Measurements from ENCODE around the gene MAP2. TPM values are rescaled to one million over a fixed set of nuclear protein-coding genes. Genes with fewer than 3 reads are reported as not detected.

MAP2 gene
- total RNA-seq, 2 donors from 2014 or later = 0.31 to 0.97 TPM

DNA sequence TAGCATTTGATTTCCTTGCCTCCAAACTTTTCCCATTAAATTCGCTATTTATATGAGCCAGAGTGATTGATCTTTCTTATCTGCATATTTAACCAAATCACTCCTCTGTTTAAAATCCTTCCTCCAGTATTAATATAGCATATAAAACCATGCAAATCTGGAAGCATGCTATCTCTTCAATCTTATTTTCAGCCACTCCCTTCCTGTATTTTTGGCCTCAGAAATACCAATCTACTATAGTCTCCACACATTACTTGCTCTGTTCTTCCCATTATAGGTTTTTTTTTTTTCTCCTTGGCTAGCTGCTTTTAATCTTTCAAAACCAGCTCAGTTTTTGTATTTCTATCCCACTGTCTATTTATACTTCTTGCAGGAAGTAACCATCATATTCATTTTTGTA, 19.1 kb downstream of the MAP2 start:
- ATAC-seq (replicated peaks in 1 of 2) (no peak), DNase-seq (no peak)
- Mint-ChIP-seq H3K4me1 (ENCODE audit: low read depth) (no peaks in the 10 kb centered on the region), H3K27me3 (ENCODE audit: low read depth) (no peaks in the 10 kb centered on the region), H3K36me3 (ENCODE audit: insufficient read depth in 2 of 2) (no peaks in the 10 kb centered on the region), H3K27ac (no peak overlapping the region), H3K9me3 (no peaks in the 10 kb centered on the region), H3K4me3 (no peak overlapping the region)

DNA sequence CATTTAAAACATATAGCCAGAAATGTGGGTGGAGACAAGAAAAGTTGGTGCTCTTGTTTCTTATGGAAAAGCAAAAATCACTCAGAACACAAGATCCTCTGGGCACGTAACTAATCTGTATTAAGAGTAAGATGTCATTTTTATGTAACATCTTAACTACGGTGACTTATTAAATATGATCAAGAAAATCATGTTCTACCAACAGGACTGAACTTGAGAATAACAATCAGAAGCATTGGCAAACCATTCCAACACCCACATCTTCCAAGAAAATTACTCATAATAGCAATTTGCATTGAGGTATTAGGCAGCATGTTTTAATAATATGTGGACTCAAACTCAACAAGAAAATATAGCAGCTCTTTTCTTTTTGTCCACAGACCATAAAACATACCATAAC, 21.6 kb downstream of the MAP2 start:
- no peaks in the 10 kb centered on the region for H3K9me3 Mint-ChIP-seq
- H3K27ac Mint-ChIP-seq = no peak overlapping the region
- DNase-seq (no peak), ATAC-seq (replicated peaks in 1 of 2) (no peak)
- H3K27me3 Mint-ChIP-seq (ENCODE audit: low read depth) = no peaks in the 10 kb centered on the region
- H3K4me1 Mint-ChIP-seq (ENCODE audit: low read depth) = no peaks in the 10 kb centered on the region
- no peaks in the 10 kb centered on the region for H3K36me3 Mint-ChIP-seq (ENCODE audit: insufficient read depth in 2 of 2)
- no peak overlapping the region for H3K4me3 Mint-ChIP-seq

GRCh38 chr2:209451209-209451834, 27.5 kb downstream of the MAP2 start:
- no peak overlapping the region for H3K4me3 Mint-ChIP-seq
- no peaks in the 10 kb centered on the region for H3K27me3 Mint-ChIP-seq (ENCODE audit: low read depth)
- H3K9me3 Mint-ChIP-seq = no peaks in the 10 kb centered on the region

DNA sequence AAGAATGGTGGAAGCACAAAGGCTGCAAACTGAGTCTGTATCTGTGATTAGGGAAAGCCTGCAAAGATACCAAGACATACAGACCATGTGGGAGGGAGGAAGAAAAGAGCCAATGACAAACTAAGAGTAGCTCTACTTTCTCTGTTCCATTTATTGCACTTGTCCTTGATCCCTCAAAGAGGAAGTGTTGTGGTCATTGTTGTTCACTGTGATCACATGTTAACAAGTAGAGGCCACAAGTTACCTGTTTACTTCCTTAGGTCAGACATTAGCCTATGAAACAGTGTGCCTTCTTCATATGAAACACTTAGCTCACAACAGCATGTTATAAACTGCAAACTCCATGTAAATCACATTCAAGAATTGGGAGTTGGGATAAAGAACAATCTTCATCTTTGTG, 32.6 kb downstream of the MAP2 start:
- Mint-ChIP-seq H3K4me1 (ENCODE audit: low read depth) (no peaks in the 10 kb centered on the region), H3K9me3 (no peaks in the 10 kb centered on the region), H3K4me3 (no peak overlapping the region), H3K27ac (no peak overlapping the region), H3K36me3 (ENCODE audit: insufficient read depth in 2 of 2) (no peaks in the 10 kb centered on the region), H3K27me3 (ENCODE audit: low read depth) (no peaks in the 10 kb centered on the region)
- no peak for DNase-seq
- ATAC-seq (replicated peaks in 1 of 2) = no peak

More at GRCh38 chr2:209451209-209451834, 27.5 kb downstream of the MAP2 start:
- Mint-ChIP-seq H3K4me1 (ENCODE audit: low read depth) (no peaks in the 10 kb centered on the region), H3K36me3 (ENCODE audit: insufficient read depth in 2 of 2) (no peaks in the 10 kb centered on the region), H3K27ac (no peak overlapping the region)
- no peak for DNase-seq
- no peak for ATAC-seq (replicated peaks in 1 of 2)

GRCh38 chr2:209458008-209458979, 34.4 kb downstream of the MAP2 start:
- Mint-ChIP-seq H3K36me3 (ENCODE audit: insufficient read depth in 2 of 2) (no peaks in the 10 kb centered on the region), H3K27me3 (ENCODE audit: low read depth) (no peaks in the 10 kb centered on the region), H3K4me3 (no peak overlapping the region), H3K27ac (no peak overlapping the region), H3K4me1 (ENCODE audit: low read depth) (no peaks in the 10 kb centered on the region), H3K9me3 (no peaks in the 10 kb centered on the region)
- ATAC-seq (replicated peaks in 1 of 2) (no peak), DNase-seq (no peak)

GRCh38 chr2:209459359-209459758, 35.5 kb downstream of the MAP2 start:
- no peaks in the 10 kb centered on the region for H3K36me3 Mint-ChIP-seq (ENCODE audit: insufficient read depth in 2 of 2)
- no peak overlapping the region for H3K27ac Mint-ChIP-seq
- no peaks in the 10 kb centered on the region for H3K27me3 Mint-ChIP-seq (ENCODE audit: low read depth)
- no peaks in the 10 kb centered on the region for H3K4me1 Mint-ChIP-seq (ENCODE audit: low read depth)
- DNase-seq = no peak
- H3K4me3 Mint-ChIP-seq = no peak overlapping the region
- H3K9me3 Mint-ChIP-seq = no peaks in the 10 kb centered on the region
- no peak for ATAC-seq (replicated peaks in 1 of 2)

DNA sequence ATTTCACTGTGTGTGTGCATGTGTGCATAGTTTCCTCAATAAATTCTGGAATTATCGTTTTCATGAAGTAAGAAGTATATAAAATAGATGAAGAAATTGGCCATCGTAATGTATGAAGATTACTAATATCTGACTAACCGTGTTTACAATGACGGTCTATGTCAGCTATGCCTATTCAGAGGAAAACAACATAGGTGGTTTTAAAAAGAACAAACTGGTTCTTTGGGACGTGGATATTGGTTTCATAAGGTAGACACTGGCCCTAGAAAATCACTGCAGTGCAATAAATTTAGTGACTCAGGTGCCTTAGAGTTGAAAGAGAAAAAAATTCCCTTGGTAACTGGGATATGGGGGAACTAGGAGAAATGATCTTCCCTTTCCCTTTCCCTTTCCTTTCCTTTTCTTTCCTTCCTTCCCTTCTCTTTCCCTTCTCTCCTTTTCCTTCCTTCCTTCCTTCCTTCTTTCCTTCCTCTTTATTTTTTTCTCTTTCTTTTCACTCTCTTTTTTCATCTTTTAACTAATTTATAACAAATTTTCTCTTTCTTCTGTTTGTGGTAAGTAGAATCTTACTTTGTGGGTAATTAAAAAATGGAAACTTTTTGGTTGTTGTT, 36.4 kb downstream of the MAP2 start:
- no peaks in the 10 kb centered on the region for H3K4me1 Mint-ChIP-seq (ENCODE audit: low read depth)
- H3K27me3 Mint-ChIP-seq (ENCODE audit: low read depth) = no peaks in the 10 kb centered on the region
- ATAC-seq (replicated peaks in 1 of 2) (no peak), DNase-seq (no peak)
- H3K4me3 Mint-ChIP-seq = no peak overlapping the region
- no peaks in the 10 kb centered on the region for H3K36me3 Mint-ChIP-seq (ENCODE audit: insufficient read depth in 2 of 2)
- no peak overlapping the region for H3K27ac Mint-ChIP-seq
- H3K9me3 Mint-ChIP-seq = no peaks in the 10 kb centered on the region

DNA sequence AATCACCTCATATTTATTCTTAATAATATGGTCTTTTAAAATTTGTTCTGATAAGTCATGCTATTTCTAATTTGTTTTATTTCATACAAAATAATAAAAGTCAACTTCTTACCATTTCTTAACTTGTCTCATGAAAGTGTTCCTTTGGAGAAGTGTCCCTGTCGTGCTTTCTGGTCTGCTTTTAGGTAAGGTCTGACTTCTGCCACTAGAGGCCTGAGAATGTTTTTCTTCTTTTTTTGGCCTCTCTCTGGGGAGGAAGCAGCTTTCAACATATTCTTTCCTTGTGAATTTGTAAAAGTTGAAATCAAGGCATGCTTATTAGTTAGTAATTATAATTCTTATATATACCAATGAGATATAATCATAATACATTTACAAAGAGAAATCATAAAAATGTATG, 39.4 kb downstream of the MAP2 start:
- H3K27me3 Mint-ChIP-seq (ENCODE audit: low read depth) = no peaks in the 10 kb centered on the region
- H3K36me3 Mint-ChIP-seq (ENCODE audit: insufficient read depth in 2 of 2) = no peaks in the 10 kb centered on the region
- DNase-seq (no peak), ATAC-seq (replicated peaks in 1 of 2) (no peak)
- no peaks in the 10 kb centered on the region for H3K4me1 Mint-ChIP-seq (ENCODE audit: low read depth)
- H3K4me3 Mint-ChIP-seq = no peak overlapping the region
- no peak overlapping the region for H3K27ac Mint-ChIP-seq
- H3K9me3 Mint-ChIP-seq = no peaks in the 10 kb centered on the region

- no peak for ATAC-seq (replicated peaks in 1 of 2)
- H3K4me1 Mint-ChIP-seq (ENCODE audit: low read depth) = no peaks in the 10 kb centered on the region
Observed at GRCh38 chr2:209463835-209464234, 40.0 kb downstream of the MAP2 start.

DNA sequence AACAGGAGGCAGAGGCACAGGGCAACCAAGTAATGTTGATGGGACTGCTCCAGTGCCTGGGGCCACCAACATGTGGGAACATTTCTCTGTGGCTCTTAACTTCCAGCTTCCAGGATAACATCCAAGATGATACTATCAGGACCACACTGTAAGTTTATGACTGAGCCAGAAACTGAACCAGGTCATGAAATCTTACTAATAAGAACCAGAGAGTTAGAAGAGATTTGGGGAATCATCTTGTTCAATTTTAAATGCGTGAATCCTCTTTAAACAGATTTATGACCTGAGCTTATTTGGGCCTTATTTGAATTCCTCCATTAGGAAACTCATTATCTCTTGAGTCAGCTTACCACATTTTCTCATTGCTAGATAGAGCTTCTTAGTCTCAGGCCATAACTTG, 45.0 kb downstream of the MAP2 start:
- Mint-ChIP-seq H3K36me3 (ENCODE audit: insufficient read depth in 2 of 2) (no peaks in the 10 kb centered on the region), H3K4me1 (ENCODE audit: low read depth) (no peaks in the 10 kb centered on the region), H3K27me3 (ENCODE audit: low read depth) (peaks cover 5% of the 10 kb centered on the region), H3K27ac (no peak overlapping the region), H3K9me3 (peaks cover 0 to 4% of the 10 kb centered on the region in 2 donors), H3K4me3 (no peak overlapping the region)
- DNase-seq (no peak), ATAC-seq (replicated peaks in 1 of 2) (no peak)

More at GRCh38 chr2:209463835-209464234, 40.0 kb downstream of the MAP2 start:
- no peak overlapping the region for H3K27ac Mint-ChIP-seq
- DNase-seq = no peak
- no peak overlapping the region for H3K4me3 Mint-ChIP-seq
- no peaks in the 10 kb centered on the region for H3K9me3 Mint-ChIP-seq
- no peaks in the 10 kb centered on the region for H3K27me3 Mint-ChIP-seq (ENCODE audit: low read depth)
- H3K36me3 Mint-ChIP-seq (ENCODE audit: insufficient read depth in 2 of 2) = no peaks in the 10 kb centered on the region

- no peak overlapping the region for H3K27ac Mint-ChIP-seq
- peaks cover 11% of the 10 kb centered on the region for H3K27me3 Mint-ChIP-seq (ENCODE audit: low read depth)
- H3K36me3 Mint-ChIP-seq (ENCODE audit: insufficient read depth in 2 of 2) = no peaks in the 10 kb centered on the region
- H3K9me3 Mint-ChIP-seq = peaks cover 0 to 4% of the 10 kb centered on the region in 2 donors
- DNase-seq (no peak), ATAC-seq (replicated peaks in 1 of 2) (no peak)
- H3K4me3 Mint-ChIP-seq = no peak overlapping the region
- no peaks in the 10 kb centered on the region for H3K4me1 Mint-ChIP-seq (ENCODE audit: low read depth)
Observed at GRCh38 chr2:209469481-209469880, 45.6 kb downstream of the MAP2 start.

GRCh38 chr2:209470466-209470865, 46.6 kb downstream of the MAP2 start:
- Mint-ChIP-seq H3K4me1 (ENCODE audit: low read depth) (no peaks in the 10 kb centered on the region), H3K9me3 (peaks cover 0 to 4% of the 10 kb centered on the region in 2 donors)

GRCh38 chr2:209471037-209471436, 47.2 kb downstream of the MAP2 start:
- peaks cover 0 to 4% of the 10 kb centered on the region in 2 donors for H3K9me3 Mint-ChIP-seq
- no peak overlapping the region for H3K4me3 Mint-ChIP-seq
- no peaks in the 10 kb centered on the region for H3K36me3 Mint-ChIP-seq (ENCODE audit: insufficient read depth in 2 of 2)
- ATAC-seq (replicated peaks in 1 of 2) (no peak), DNase-seq (no peak)
- H3K27me3 Mint-ChIP-seq (ENCODE audit: low read depth) = peaks cover 11% of the 10 kb centered on the region
- H3K4me1 Mint-ChIP-seq (ENCODE audit: low read depth) = no peaks in the 10 kb centered on the region
- H3K27ac Mint-ChIP-seq = no peak overlapping the region

More at GRCh38 chr2:209470466-209470865, 46.6 kb downstream of the MAP2 start:
- no peaks in the 10 kb centered on the region for H3K36me3 Mint-ChIP-seq (ENCODE audit: insufficient read depth in 2 of 2)
- DNase-seq (no peak), ATAC-seq (replicated peaks in 1 of 2) (no peak)
- peaks cover 11% of the 10 kb centered on the region for H3K27me3 Mint-ChIP-seq (ENCODE audit: low read depth)
- H3K4me3 Mint-ChIP-seq = no peak overlapping the region
- H3K27ac Mint-ChIP-seq = no peak overlapping the region

All from activated T-cell treated with anti-CD3 and anti-CD28 coated beads, Interleukin-2, amount 50 U/mL, for 72 hours (primary cell).